ENCODE measurements around the gene FILIP1.

The FILIP1 gene

DNA sequence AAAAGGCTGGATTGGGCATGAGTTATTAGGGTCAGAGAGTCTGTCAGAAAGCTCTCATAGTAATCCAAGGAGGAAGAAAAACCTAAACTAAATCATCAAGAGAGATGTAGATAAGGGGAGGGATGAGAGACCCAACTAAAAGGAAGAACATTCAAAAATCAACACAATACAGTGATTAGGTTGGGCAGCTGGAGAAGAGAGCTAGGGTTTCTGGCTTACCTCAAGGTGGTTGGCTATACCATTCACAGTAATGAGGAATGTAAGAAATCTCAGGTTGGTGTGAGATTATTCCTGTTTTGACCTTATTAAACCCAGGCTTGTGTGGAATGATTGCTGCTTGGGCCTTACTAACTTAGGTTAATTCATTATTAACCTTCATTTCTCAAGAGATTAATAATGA is 243.8 kb downstream of the FILIP1 start:
- no peak for DNase-seq

- no peak for DNase-seq
These were observed 247.2 kb downstream of the FILIP1 start for GRCh38 chr6:75246386-75246785.

DNA sequence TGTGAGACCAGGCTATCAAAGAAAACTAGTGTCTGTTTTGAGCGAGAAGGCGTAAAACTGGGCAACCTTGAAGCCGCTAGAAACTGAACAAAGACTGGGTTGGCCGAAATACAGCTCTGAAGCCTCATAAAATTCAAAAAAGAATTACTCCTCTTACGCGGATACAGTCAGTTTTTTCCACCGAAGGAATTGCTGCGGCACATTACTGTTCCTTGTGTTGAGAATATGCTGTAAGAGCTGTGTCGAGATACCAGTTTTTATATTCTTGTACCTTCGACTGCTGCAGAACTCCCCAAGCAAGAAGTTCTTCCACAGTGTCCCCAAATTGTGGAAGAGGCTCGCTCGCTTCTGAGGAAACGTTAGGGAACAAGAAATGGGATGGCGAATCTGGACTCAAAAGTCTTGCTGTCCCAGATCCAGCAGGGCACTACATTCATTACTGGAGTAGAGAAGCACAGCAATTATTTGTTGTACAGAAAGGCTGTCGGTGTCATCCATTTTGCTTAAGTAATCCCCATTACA is 249.5 kb downstream of the FILIP1 start:
- DNase-seq = peak in 1 of 2 experiments; percentile 3

DNA sequence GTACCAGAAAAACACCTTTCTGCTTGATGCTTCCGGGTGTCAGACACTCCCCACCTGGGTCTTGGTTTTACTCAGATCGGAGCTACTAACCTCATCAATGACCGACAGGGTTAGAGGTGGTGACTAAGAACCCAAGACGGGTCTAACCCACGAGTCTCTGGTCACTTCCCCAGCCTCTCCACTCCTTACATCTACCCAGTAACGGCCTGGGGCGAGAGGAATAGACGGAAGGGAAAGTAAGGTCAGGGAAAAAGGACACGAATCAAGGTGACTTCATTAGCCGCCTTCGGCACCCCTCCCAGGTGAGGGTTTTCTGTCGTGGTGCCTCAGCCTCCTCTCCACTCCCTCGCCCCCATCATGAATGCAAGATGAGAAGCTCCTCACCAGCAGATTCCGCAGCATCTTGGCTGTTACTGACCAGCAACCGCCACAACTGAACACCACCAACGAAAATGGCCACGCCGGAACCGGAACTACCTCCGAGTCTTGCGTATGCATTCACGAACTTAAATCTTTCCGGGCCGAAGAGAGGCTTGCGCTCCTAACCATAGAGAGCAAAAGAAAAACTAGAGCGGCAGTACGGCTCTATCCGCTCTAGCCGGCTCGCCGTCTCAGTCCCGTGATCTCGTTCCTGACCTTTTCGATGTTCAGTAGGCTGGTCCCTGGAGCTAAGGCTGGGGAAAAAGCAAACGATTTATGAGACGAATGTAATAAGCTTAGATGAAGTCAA is 250.1 kb downstream of the FILIP1 start, which contains the start of gene COX7A2:
COX7A2 (minus strand) TSS at position 469 of the 730 bp plus-strand sequence; CDS start at position 402, 67 bp downstream.
- DNase-seq = peak; percentile 83 to 89

Measured in activated CD4-positive, alpha-beta T cell treated with anti-CD3 and anti-CD28 coated beads, Interleukin-2, amount 50 U/mL, for 48 hours (primary cell).